Measurements from ENCODE around the gene CDK11B. TPM values are rescaled to one million over a fixed set of nuclear protein-coding genes. Genes with fewer than 3 reads are reported as not detected.

Gene CDK11B
- total RNA-seq, 4 donors from 2014 or later, result 19.4 to 42.3 (median 21.8) TPM

GRCh38 chr1:1604374-1605033 lies 54.3 kb downstream of the CDK11B start:
- intact Hi-C loops (cut with DNase I; ENCODE audit: low total_unique reads), result no loop called here

GRCh38 chr1:1603671-1604373 lies 55.0 kb downstream of the CDK11B start:
- intact Hi-C loops (cut with DNase I; ENCODE audit: low total_unique reads), result no loop called here
- H3K4me3 ChIP-seq (ENCODE audit: low read depth, poor library complexity, severe bottlenecking), result no peak overlapping the region
- no peak for DNase-seq (ENCODE audit: low spot score in 2 of 2)
- WGBS, 2 donors, result 66 to 77% methylated on average over 7 to 13 of the region's 13 CpGs
- TF ChIP-seq CTCF (IDR thresholded peaks at IDR 0.05) (no peak), POLR2A (IDR thresholded peaks at IDR 0.05) (no peak)

More at GRCh38 chr1:1604374-1605033, 54.3 kb downstream of the CDK11B start:
- no peak overlapping the region for H3K4me3 ChIP-seq (ENCODE audit: low read depth, poor library complexity, severe bottlenecking)
- WGBS, 2 donors, result 83 to 88% methylated on average over 4 to 15 of the region's 15 CpGs
- no peak for DNase-seq (ENCODE audit: low spot score in 2 of 2)
- TF ChIP-seq CTCF (IDR thresholded peaks at IDR 0.05), result no peak
- no peak for TF ChIP-seq POLR2A (IDR thresholded peaks at IDR 0.05)

GRCh38 chr1:1602968-1603506 lies 55.8 kb downstream of the CDK11B start:
- intact Hi-C loops (cut with DNase I; ENCODE audit: low total_unique reads), result no loop called here
- 75 to 78% methylated on average over 13 of the region's 13 CpGs for WGBS, 2 donors
- no peak for TF ChIP-seq CTCF (IDR thresholded peaks at IDR 0.05)
- no peak for TF ChIP-seq POLR2A (IDR thresholded peaks at IDR 0.05)
- H3K4me3 ChIP-seq (ENCODE audit: low read depth, poor library complexity, severe bottlenecking), result no peak overlapping the region
- peak in 1 of 2 donors; percentile 85 for DNase-seq (ENCODE audit: low spot score in 2 of 2)

- intact Hi-C loops (cut with DNase I; ENCODE audit: low total_unique reads), result no loop called here
- DNase-seq (ENCODE audit: low spot score in 2 of 2), result no peak
- no peak overlapping the region for H3K4me3 ChIP-seq (ENCODE audit: low read depth, poor library complexity, severe bottlenecking)
- TF ChIP-seq POLR2A (IDR thresholded peaks at IDR 0.05) (no peak), CTCF (IDR thresholded peaks at IDR 0.05) (no peak)
- WGBS, 2 donors, result 69 to 71% methylated on average over 18 of the region's 18 CpGs
Measured at GRCh38 chr1:1602304-1602967, 56.4 kb downstream of the CDK11B start.

- H3K4me3 ChIP-seq (ENCODE audit: low read depth, poor library complexity, severe bottlenecking), result no peak overlapping the region
- TF ChIP-seq POLR2A (IDR thresholded peaks at IDR 0.05), result no peak
- no peak for TF ChIP-seq CTCF (IDR thresholded peaks at IDR 0.05)
- WGBS, 2 donors, result 90% methylated on average over 13 to 15 of the region's 15 CpGs
- DNase-seq (ENCODE audit: low spot score in 2 of 2), result peak in 1 of 2 donors; percentile 80
- intact Hi-C loops (cut with DNase I; ENCODE audit: low total_unique reads), result no loop called here
Measured at GRCh38 chr1:1601564-1602303, 57.1 kb downstream of the CDK11B start.

All from lower leg skin (tissue), 4 donors.